ENCODE measurements around the gene TRIM36. TPM values are rescaled to one million over a fixed set of nuclear protein-coding genes. Genes with fewer than 3 reads are reported as not detected.

The TRIM36 gene
- polyA plus RNA-seq, 2 of the 4 experiments (the other 2 are of a cell fraction), result 0.28 to 1.2 TPM

DNA sequence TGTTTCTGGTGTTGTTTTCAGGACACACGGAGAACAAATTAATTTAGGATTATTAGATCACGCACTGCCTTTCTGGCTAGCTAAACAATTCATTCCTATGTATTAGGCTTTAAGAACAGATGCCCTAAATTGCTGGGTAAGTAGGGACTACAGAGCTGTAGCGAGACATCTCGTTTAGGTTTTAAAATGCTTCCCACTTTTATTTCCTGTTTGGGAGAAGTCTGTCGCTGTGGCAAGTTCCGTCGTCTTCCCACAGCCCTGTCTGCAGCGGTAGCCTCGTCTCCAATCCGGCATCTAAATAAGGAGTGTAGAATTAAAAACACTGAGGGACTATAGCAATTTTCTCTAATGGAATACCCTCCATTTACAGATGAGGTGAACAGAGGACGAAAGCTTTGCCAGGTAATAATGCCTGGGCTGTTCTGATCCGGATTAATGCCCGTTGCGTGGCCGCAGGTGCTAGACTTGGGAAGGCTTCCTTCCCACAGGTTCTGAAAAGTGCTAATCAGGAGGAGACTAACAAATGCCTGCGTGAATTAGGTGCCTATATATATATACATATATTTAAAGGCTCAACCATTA, 1.3 kb upstream of the TRIM36 start:
- Histone ChIP-seq H3K4me3 (peak overlapping the region; percentile 88), H3K9me3 (peaks cover 19% of the 10 kb centered on the region; the same call in 2 of the 3 replicates), H3K4me2 (peak overlapping the region; percentile 100), H3K27ac (peak overlapping the region in 1 of 2 experiments; percentile 85; a peak in 3 of 6 replicates), H3K4me1 (peaks cover 8% of the 10 kb centered on the region; the same call in 1 of the 3 replicates)
- POLR2A ChIA-PET, result no interaction called here
- no peak for DNase-seq (ENCODE audit: low read depth in 1 of 2, low spot score in 1 of 2)
- CTCF ChIA-PET, result interaction anchor here (0.8 to 1.1 kb wide), 2 partner anchors 18 to 73 kb away, joined by 3 read pairs; no protein-coding TSS in a partner anchor
- WGBS (ENCODE audit: missing lambda C conversion rate), result 86% methylated on average over 16 of the region's 16 CpGs
- FAIRE-seq, result no peak
- no peak for TF ChIP-seq CHD4 (IDR thresholded peaks at IDR 0.05; ENCODE audit: borderline replicate concordance)
- no peak for ATAC-seq

- peak overlapping the region; percentile 100 for H3K4me2 ChIP-seq
- no peak for FAIRE-seq
- peak; percentile 84 to 87 for ATAC-seq
- peak in 1 of 2 experiments; percentile 28 for DNase-seq (ENCODE audit: low read depth in 1 of 2, low spot score in 1 of 2)
- peaks cover 19% of the 10 kb centered on the region; the same call in 2 of the 3 replicates for H3K9me3 ChIP-seq
- peak overlapping the region; percentile 88 for H3K4me3 ChIP-seq
- H3K4me1 ChIP-seq, result peaks cover 8% of the 10 kb centered on the region; the same call in 1 of the 3 replicates
- CTCF ChIA-PET, result interaction anchor here (0.9 to 1.1 kb wide), 2 partner anchors 9 to 72 kb away, joined by 3 read pairs; no protein-coding TSS in a partner anchor
- WGBS (ENCODE audit: missing lambda C conversion rate), result 14% methylated on average over 20 of the region's 69 CpGs
- H3K27ac ChIP-seq, result peak overlapping the region; percentile 44 to 85
- POLR2A ChIA-PET, result interaction anchor here (0.7 to 1.0 kb wide), 2 partner anchors 91 to 126 kb away, joined by 3 read pairs; partner anchors contain the start of gene CCDC112
- no peak for TF ChIP-seq HDAC2 (IDR thresholded peaks at IDR 0.05)
- TF ChIP-seq CBX8 (IDR thresholded peaks at IDR 0.05), result peak; percentile 65; the same call in 1 of the 2 replicates
- no peak for TF ChIP-seq PBX3 (IDR thresholded peaks at IDR 0.05)
- TF ChIP-seq CEBPB (IDR thresholded peaks at IDR 0.05), result no peak
- TF ChIP-seq RNF2 (IDR thresholded peaks at IDR 0.05; ENCODE audit: borderline replicate concordance, low read depth), result peak; percentile 83; the same call in 1 of the 2 replicates
- no peak for TF ChIP-seq ESRRA (IDR thresholded peaks at IDR 0.05; ENCODE audit: borderline replicate concordance, low read length)
- TF ChIP-seq, protein P1, sequence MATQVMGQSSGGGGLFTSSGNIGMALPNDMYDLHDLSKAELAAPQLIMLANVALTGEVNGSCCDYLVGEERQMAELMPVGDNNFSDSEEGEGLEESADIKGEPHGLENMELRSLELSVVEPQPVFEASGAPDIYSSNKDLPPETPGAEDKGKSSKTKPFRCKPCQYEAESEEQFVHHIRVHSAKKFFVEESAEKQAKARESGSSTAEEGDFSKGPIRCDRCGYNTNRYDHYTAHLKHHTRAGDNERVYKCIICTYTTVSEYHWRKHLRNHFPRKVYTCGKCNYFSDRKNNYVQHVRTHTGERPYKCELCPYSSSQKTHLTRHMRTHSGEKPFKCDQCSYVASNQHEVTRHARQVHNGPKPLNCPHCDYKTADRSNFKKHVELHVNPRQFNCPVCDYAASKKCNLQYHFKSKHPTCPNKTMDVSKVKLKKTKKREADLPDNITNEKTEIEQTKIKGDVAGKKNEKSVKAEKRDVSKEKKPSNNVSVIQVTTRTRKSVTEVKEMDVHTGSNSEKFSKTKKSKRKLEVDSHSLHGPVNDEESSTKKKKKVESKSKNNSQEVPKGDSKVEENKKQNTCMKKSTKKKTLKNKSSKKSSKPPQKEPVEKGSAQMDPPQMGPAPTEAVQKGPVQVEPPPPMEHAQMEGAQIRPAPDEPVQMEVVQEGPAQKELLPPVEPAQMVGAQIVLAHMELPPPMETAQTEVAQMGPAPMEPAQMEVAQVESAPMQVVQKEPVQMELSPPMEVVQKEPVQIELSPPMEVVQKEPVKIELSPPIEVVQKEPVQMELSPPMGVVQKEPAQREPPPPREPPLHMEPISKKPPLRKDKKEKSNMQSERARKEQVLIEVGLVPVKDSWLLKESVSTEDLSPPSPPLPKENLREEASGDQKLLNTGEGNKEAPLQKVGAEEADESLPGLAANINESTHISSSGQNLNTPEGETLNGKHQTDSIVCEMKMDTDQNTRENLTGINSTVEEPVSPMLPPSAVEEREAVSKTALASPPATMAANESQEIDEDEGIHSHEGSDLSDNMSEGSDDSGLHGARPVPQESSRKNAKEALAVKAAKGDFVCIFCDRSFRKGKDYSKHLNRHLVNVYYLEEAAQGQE (IDR thresholded peaks at IDR 0.05), result no peak
- TF ChIP-seq HOXA7 (CRISPR knock-in tag; IDR thresholded peaks at IDR 0.05), result no peak
- TF ChIP-seq TFCP2L1 (CRISPR knock-in tag; IDR thresholded peaks at IDR 0.05), result no peak
- TF ChIP-seq JUN (IDR thresholded peaks at IDR 0.05), result peak in 1 of 2 experiments; percentile 38; a peak in 1 of 5 replicates
- no peak for TF ChIP-seq NFE2L2 (conservative IDR thresholded peaks at IDR 0.05; ENCODE audit: low read length)
These were observed 623 bp upstream of the TRIM36 start for GRCh38 chr5:115170134-115170928.

DNA sequence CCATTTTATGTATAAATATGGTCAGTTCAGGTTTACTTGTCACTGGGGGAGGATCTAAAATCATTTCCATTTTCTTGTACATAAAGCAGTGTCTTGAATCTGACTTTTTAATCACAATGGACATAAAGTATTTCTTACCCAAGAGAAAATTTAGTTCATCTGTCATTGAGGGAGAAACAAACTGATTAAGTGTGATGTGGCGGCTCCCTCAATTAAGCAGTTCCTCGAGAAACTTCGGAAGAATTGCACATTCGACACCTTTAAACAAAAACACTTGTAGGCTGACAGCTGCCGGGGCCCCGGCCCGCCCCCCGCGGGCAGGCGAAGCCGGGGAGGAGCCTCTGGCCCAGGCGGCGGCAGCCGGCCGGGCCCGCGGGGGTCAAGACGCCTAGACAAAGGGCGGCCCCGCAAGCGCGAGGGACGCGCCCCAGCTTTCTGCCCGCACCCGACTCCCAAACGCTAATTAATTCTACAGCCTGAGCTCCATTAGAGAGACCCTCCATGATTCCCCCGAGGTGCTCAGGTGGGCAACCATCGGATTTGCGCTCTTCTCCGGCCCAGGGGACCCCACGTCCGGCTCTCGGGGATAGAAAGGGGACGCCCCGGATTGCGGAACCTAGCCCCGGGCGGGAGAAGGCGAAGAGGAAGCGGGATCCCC, 750 bp downstream of the TRIM36 start:
- peak in 1 of 2 experiments; percentile 10; a peak in 4 of 6 replicates for ATAC-seq
- FAIRE-seq, result no peak
- 10% methylated on average over 10 of the region's 41 CpGs for WGBS (ENCODE audit: missing lambda C conversion rate)
- Histone ChIP-seq H3K4me3 (peak overlapping the region; percentile 88), H3K27ac (peak overlapping the region; percentile 61 to 85), H3K9me3 (peaks cover 19% of the 10 kb centered on the region; the same call in 2 of the 3 replicates), H3K4me1 (peaks cover 8% of the 10 kb centered on the region; the same call in 1 of the 3 replicates), H3K4me2 (peak overlapping the region; percentile 100)
- ChIA-PET CTCF (interaction anchor here (0.6 to 1.3 kb wide), 3 partner anchors 10 to 542 kb away, joined by 3 read pairs; no protein-coding TSS in a partner anchor), POLR2A (interaction anchor here (1.0 kb wide), 1 partner anchor 93 kb away, joined by 3 read pairs; no protein-coding TSS in a partner anchor)
- no peak for DNase-seq (ENCODE audit: low read depth in 1 of 2, low spot score in 1 of 2)
- TF ChIP-seq CBX8 (IDR thresholded peaks at IDR 0.05) (peak; percentile 27; the same call in 1 of the 2 replicates), HOXB13 (CRISPR knock-in tag; IDR thresholded peaks at IDR 0.05; ENCODE audit: low read depth) (no peak)
- TF ChIP-seq, protein P2, sequence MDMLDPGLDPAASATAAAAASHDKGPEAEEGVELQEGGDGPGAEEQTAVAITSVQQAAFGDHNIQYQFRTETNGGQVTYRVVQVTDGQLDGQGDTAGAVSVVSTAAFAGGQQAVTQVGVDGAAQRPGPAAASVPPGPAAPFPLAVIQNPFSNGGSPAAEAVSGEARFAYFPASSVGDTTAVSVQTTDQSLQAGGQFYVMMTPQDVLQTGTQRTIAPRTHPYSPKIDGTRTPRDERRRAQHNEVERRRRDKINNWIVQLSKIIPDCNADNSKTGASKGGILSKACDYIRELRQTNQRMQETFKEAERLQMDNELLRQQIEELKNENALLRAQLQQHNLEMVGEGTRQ (IDR thresholded peaks at IDR 0.05), result no peak
